NB4 (cell line): ENCODE results near the gene CA9.

Experiments
- CTCF ChIP-seq: IDR thresholded peaks from one replicate; pipeline ENCODE4 v1.5.1; 2012; ENCODE audit warnings: low read depth, low read length
- POLR2A ChIP-seq: IDR thresholded peaks from 2 replicates; pipeline ENCODE4 v1.6.1; 2011; ENCODE audit warnings: mild to moderate bottlenecking; ENCODE audit not compliant: insufficient read length; ENCODE audit errors: extremely low read depth

GRCh38 chr9:35727676-35728040 lies 53.9 kb downstream of the CA9 start:
- no peak for TF ChIP-seq POLR2A
- TF ChIP-seq CTCF = no peak
